DOHH2 (cell line): ENCODE data around the gene MED16.

Experiments used
- CTCF ChIP-seq: fragments of 200-600 bp; sonication (generic); IDR thresholded peaks from one replicate; pipeline ENCODE4 v1.5.1; 2014; ENCODE audit warnings: antibody characterized with exemption, mild to moderate bottlenecking, low read depth, low read length; ENCODE audit not compliant: poor library complexity, severe bottlenecking
- EZH2phosphoT487 ChIP-seq: fragments of 200-600 bp; sonication (generic); IDR thresholded peaks from 2 replicates; pipeline ENCODE4 v1.6.1; 2017; ENCODE audit warnings: borderline replicate concordance, mild to moderate bottlenecking, antibody characterized with exemption, low read length, moderate library complexity, mixed read lengths

GRCh38 chr19:888581-889385, 4.2 kb downstream of the MED16 start:
- TF ChIP-seq CTCF (no peak), EZH2phosphoT487 (no peak)
